B cell (primary cell): ENCODE results near the gene SNTA1. TPM values are rescaled to one million over a fixed set of nuclear protein-coding genes. Genes with fewer than 3 reads are reported as not detected.

Experiments
- ATAC-seq: fragments of 200-7000 bp; cut with Tn5 transposase; one replicate; pipeline ENCODE4 v1.10.0; 2021; ENCODE audit warnings: low read depth, mild to moderate bottlenecking, moderate number of reproducible peaks, moderate library complexity
- CTCF ChIA-PET: fragments of 350-600 bp; sonication (Branson Sonifier 250); formaldehyde crosslinking; loops from one replicate; lab custom pipeline; 2021; ENCODE audit warnings: antibody characterized with exemption, inconsistent platforms; lab: Charles Lee
- POLR2A ChIA-PET: fragments of 350-600 bp; sonication (Branson Sonifier 250); formaldehyde crosslinking; loops from one replicate; lab custom pipeline; 2021; ENCODE audit warnings: antibody characterized with exemption; lab: Charles Lee
- DNase-seq: peaks from one replicate; pipeline ENCODE4 v3.0.0; 2013
- H2AFZ ChIP-seq: 2 replicates; pipeline ENCODE4 v1.6.1; 2012; ENCODE audit warnings: mild to moderate bottlenecking, low read depth, low read length; ENCODE audit not compliant: insufficient read depth, poor library complexity, severe bottlenecking
- H3K27ac ChIP-seq, 2 donors: 1 replicate in 1 of 2; 2 replicates in 1 of 2; pipeline ENCODE4 v1.5.1; 2012 to 2013; ENCODE audit warnings: low read length in 2 of 2, mild to moderate bottlenecking in 2 of 2, moderate library complexity in 1 of 2
- H3K27me3 ChIP-seq, 4 experiments: fragments of 200-600 bp in 1 of 4; sonication (generic) in 1 of 4; replicated peaks in 1 of 4; 1 replicate in 2 of 4; 2 replicates in 2 of 4; pipeline versions ENCODE4 v1.6.1 to v1.7.0; 2013 to 2016; ENCODE audit warnings: low read length in 3 of 4, mild to moderate bottlenecking in 2 of 4, mixed read lengths in 1 of 4, moderate library complexity in 1 of 4; ENCODE audit not compliant: insufficient read depth in 4 of 4, control insufficient read depth in 3 of 4; ENCODE audit errors: control extremely low read depth in 1 of 4
- H3K36me3 ChIP-seq, 2 experiments: replicated peaks in 1 of 2; 1 replicate in 1 of 2; 2 replicates in 1 of 2; pipeline versions ENCODE4 v1.6.1 to v1.7.1; 2013; ENCODE audit warnings: low read length in 1 of 2; ENCODE audit not compliant: insufficient read depth in 2 of 2, control insufficient read depth in 1 of 2; ENCODE audit errors: control extremely low read depth in 1 of 2, extremely low read depth in 1 of 2
- H3K4me1 ChIP-seq, 2 donors: fragments of 200-600 bp in 1 of 2; sonication (generic) in 1 of 2; 1 replicate in 1 of 2; 2 replicates in 1 of 2; pipeline versions ENCODE4 v1.5.1 to v1.6.1; 2013 to 2017; ENCODE audit warnings: low read length in 2 of 2; ENCODE audit not compliant: control insufficient read depth in 2 of 2, insufficient read depth in 2 of 2
- H3K4me2 ChIP-seq: replicated peaks from 2 replicates; pipeline ENCODE3; 2012; ENCODE audit warnings: mild to moderate bottlenecking, low read depth, low read length; ENCODE audit not compliant: poor library complexity, severe bottlenecking
- H3K4me3 ChIP-seq, 5 experiments: fragments of 200-600 bp in 1 of 5; sonication (generic) in 1 of 5; 1 replicate in 3 of 5; 2 replicates in 2 of 5; pipeline versions ENCODE4 v1.5.1 to v1.7.0; 2011 to 2016; ENCODE audit warnings: low read length in 4 of 5, mild to moderate bottlenecking in 4 of 5, low read depth in 2 of 5, control low read depth in 1 of 5, moderate library complexity in 1 of 5; ENCODE audit not compliant: insufficient read depth in 1 of 5; ENCODE audit errors: control extremely low read depth in 1 of 5, extremely low read depth in 1 of 5
- H3K79me2 ChIP-seq: fragments of 200-600 bp; sonication (generic); one replicate; pipeline ENCODE4 v1.6.0; 2016; ENCODE audit warnings: low read length; ENCODE audit not compliant: control insufficient read depth, insufficient read depth
- H3K9ac ChIP-seq: fragments of 200-600 bp; sonication (generic); 2 replicates; pipeline ENCODE4 v1.6.1; 2017; ENCODE audit warnings: mild to moderate bottlenecking, low read length, moderate library complexity
- H3K9me3 ChIP-seq, 3 donors: one replicate each; pipeline versions ENCODE4 v1.6.1 to v1.7.1; 2013; ENCODE audit warnings: low read length in 2 of 3; ENCODE audit not compliant: control insufficient read depth in 2 of 3, insufficient read depth in 1 of 3; ENCODE audit errors: control extremely low read depth in 1 of 3
- H4K20me1 ChIP-seq: 2 replicates; pipeline ENCODE4 v1.6.0; 2012; ENCODE audit warnings: mild to moderate bottlenecking, low read length; ENCODE audit not compliant: insufficient read depth, control insufficient read depth, poor library complexity, severe bottlenecking
- H3K27ac Mint-ChIP-seq: one replicate; pipeline ENCODE4 v1.8.0; 2021; ENCODE audit warnings: mixed read lengths
- H3K27me3 Mint-ChIP-seq: one replicate; pipeline ENCODE4 v1.8.0; 2021; ENCODE audit warnings: mixed read lengths
- H3K4me1 Mint-ChIP-seq: one replicate; pipeline ENCODE4 v1.8.0; 2021; ENCODE audit warnings: mixed read lengths
- H3K4me3 Mint-ChIP-seq: one replicate; pipeline ENCODE4 v1.8.0; 2021; ENCODE audit warnings: mixed read lengths
- H3K9me3 Mint-ChIP-seq: one replicate; pipeline ENCODE4 v1.8.0; 2022; ENCODE audit warnings: mixed read lengths; ENCODE audit not compliant: insufficient read depth
- EZH2 ChIP-seq: IDR thresholded peaks from 2 replicates; pipeline ENCODE4 v1.6.1; 2012; ENCODE audit warnings: borderline replicate concordance, low read depth, mild to moderate bottlenecking, moderate library complexity, low read length; ENCODE audit not compliant: insufficient read depth, poor library complexity, severe bottlenecking
- WGBS: methylation state at CpG from one replicate; pipeline ENCODE4 v1.1.5; 2013; ENCODE audit warnings: missing lambda C conversion rate; ENCODE audit not compliant: insufficient coverage; 5-methylcytosine and 5-hydroxymethylcytosine counted together
- intact Hi-C: fragments of 100-400 bp; cut with micrococcal nuclease; formaldehyde crosslinking; loops from one replicate; pipeline ENCODE4 v1.10.0; 2022
- polyA plus RNA-seq: library from polyadenylated mRNA; depleted of rRNA; stranded (reverse); fragments of >200 nt; gene quantifications from 2 replicates; pipeline ENCODE4 v1.2.3, GENCODE V29; 2012
- total RNA-seq, 2 donors: library from RNA; stranded (reverse); fragments of 120-200 nt in 1 of 2; gene quantifications; 1 replicate in 1 of 2; 2 replicates in 1 of 2; pipeline versions ENCODE4 v1.2.3 to v1.2.4, GENCODE V29; 2013 to 2022
- TF ChIP-seq, protein P1 (sequence below): fragments of 200-600 bp; IDR thresholded peaks from one replicate; pipeline ENCODE4 v1.8.0; 2022; ENCODE audit warnings: antibody characterized with exemption, mild to moderate bottlenecking

SNTA1 gene
- total and polyA plus RNA-seq, 2 donors (not counting 1 experiment from before 2014, with no cell fraction given): 7.0 to 9.9 TPM

DNA sequence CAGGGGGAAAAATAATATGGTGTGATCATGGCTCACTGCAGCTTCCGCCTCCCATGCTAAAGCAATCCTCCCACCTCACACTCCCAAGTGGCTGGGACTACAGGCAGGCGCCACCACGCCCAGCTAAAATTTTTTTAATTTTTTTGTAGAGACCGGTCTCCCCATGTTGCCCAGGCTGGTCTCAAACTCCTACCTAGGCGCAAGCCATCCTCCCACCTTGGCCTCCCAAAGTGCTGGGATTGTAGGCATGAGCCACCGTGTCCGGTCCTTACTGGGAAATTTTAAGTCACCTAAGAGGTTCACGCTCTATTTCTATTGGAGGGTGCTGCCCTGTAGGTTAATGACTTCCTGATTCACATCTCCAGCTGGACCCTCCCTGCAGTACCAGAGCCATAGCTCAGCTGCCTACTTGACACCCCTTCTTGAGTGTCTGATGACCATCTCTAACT, 41.6 kb downstream of the SNTA1 start:
- peak overlapping the region; percentile 89 to 99 (median 93) for H3K4me3 ChIP-seq
- no peak for TF ChIP-seq EZH2
- TF ChIP-seq, protein P1, sequence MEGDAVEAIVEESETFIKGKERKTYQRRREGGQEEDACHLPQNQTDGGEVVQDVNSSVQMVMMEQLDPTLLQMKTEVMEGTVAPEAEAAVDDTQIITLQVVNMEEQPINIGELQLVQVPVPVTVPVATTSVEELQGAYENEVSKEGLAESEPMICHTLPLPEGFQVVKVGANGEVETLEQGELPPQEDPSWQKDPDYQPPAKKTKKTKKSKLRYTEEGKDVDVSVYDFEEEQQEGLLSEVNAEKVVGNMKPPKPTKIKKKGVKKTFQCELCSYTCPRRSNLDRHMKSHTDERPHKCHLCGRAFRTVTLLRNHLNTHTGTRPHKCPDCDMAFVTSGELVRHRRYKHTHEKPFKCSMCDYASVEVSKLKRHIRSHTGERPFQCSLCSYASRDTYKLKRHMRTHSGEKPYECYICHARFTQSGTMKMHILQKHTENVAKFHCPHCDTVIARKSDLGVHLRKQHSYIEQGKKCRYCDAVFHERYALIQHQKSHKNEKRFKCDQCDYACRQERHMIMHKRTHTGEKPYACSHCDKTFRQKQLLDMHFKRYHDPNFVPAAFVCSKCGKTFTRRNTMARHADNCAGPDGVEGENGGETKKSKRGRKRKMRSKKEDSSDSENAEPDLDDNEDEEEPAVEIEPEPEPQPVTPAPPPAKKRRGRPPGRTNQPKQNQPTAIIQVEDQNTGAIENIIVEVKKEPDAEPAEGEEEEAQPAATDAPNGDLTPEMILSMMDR: no peak
- Mint-ChIP-seq H3K27me3 (no peaks in the 10 kb centered on the region), H3K27ac (peak overlapping the region; percentile 73), H3K9me3 (no peaks in the 10 kb centered on the region), H3K4me3 (peak overlapping the region; percentile 96), H3K4me1 (peaks cover 41% of the 10 kb centered on the region)
- ATAC-seq (no peak), DNase-seq (no peak)
- intact Hi-C loops: loop anchor here (1.0 to 2.0 kb wide), 5 partner anchors 7 to 711 kb away; partner anchors contain the start of genes ACTL10, EIF2S2 and PXMP4
- H4K20me1 ChIP-seq: peaks cover 33% of the 10 kb centered on the region
- peak overlapping the region in 1 of 2 donors; percentile 71 for H3K27ac ChIP-seq
- H3K9ac ChIP-seq: peak overlapping the region; percentile 89
- WGBS: 50% methylated on average over 6 of the region's 8 CpGs
- peaks cover 21 to 39% of the 10 kb centered on the region in 2 donors for H3K4me1 ChIP-seq
- peak overlapping the region; percentile 79 for H3K4me2 ChIP-seq
- POLR2A ChIA-PET: interaction anchor here (0.5 to 2.0 kb wide), 7 partner anchors 8 to 591 kb away, joined by 3 to 10 read pairs (median 4); partner anchors contain the start of genes ACTL10 and SNTA1
- no peaks in the 10 kb centered on the region for H3K9me3 ChIP-seq
- H2AFZ ChIP-seq: peak overlapping the region; percentile 94
- peaks cover 59% of the 10 kb centered on the region for H3K79me2 ChIP-seq
- no peaks in the 10 kb centered on the region for H3K27me3 ChIP-seq
- peaks cover 2 to 4% of the 10 kb centered on the region in 2 experiments for H3K36me3 ChIP-seq
- CTCF ChIA-PET: interaction anchor here (0.9 to 6.4 kb wide), 6 partner anchors 8 to 409 kb away, joined by 4 to 36 read pairs (median 6); partner anchors contain the start of genes ACTL10, CHMP4B and SNTA1
